Cardiac fibroblast (primary cell): ENCODE results near the gene SET.

Experiments used
- DNase-seq, 2 donors: peaks; one replicate each; pipeline versions ENCODE4 v3.0.0 to v3.0.0-alpha.2; 2010; ENCODE audit warnings: low read depth in 2 of 2
- H3K4me3 ChIP-seq, 2 donors: replicated peaks in 1 of 2; 1 replicate in 1 of 2; 2 replicates in 1 of 2; pipeline ENCODE4 v1.5.1; 2011; ENCODE audit warnings: low read depth in 2 of 2, low read length in 2 of 2, mild to moderate bottlenecking in 2 of 2, moderate library complexity in 1 of 2
- CTCF ChIP-seq: IDR thresholded peaks from one replicate; pipeline ENCODE4 v1.5.1; 2011; ENCODE audit warnings: low read depth, mild to moderate bottlenecking, low read length, inconsistent platforms

The SET gene

GRCh38 chr9:128704356-128704670 is 15.3 kb downstream of the SET start:
- TF ChIP-seq CTCF: no peak
- no peak for DNase-seq
- H3K4me3 ChIP-seq: no peak overlapping the region

- no peak for DNase-seq
- TF ChIP-seq CTCF: no peak
- H3K4me3 ChIP-seq: no peak overlapping the region
Measured at GRCh38 chr9:128705051-128705965, 16.3 kb downstream of the SET start.

- DNase-seq: no peak
- no peak for TF ChIP-seq CTCF
- no peak overlapping the region for H3K4me3 ChIP-seq
Measured at GRCh38 chr9:128706045-128706444, 17.0 kb downstream of the SET start.

- H3K4me3 ChIP-seq: no peak overlapping the region
- DNase-seq: no peak
- TF ChIP-seq CTCF: no peak
Measured at GRCh38 chr9:128706671-128707381, 17.8 kb downstream of the SET start.

GRCh38 chr9:128707446-128707845 is 18.4 kb downstream of the SET start:
- TF ChIP-seq CTCF: no peak
- no peak overlapping the region for H3K4me3 ChIP-seq

GRCh38 chr9:128712451-128713410 is 23.7 kb downstream of the SET start:
- no peak for TF ChIP-seq CTCF
- no peak overlapping the region for H3K4me3 ChIP-seq
- DNase-seq: no peak

More at GRCh38 chr9:128707446-128707845, 18.4 kb downstream of the SET start:
- DNase-seq: no peak
